Measurements from ENCODE around the gene ADGRE2.
"Not testable (repeated sequence)": the region's sequence is repeated elsewhere in the genome, so short reads cannot be mapped to it uniquely, and the experiment has no call there.

DNA sequence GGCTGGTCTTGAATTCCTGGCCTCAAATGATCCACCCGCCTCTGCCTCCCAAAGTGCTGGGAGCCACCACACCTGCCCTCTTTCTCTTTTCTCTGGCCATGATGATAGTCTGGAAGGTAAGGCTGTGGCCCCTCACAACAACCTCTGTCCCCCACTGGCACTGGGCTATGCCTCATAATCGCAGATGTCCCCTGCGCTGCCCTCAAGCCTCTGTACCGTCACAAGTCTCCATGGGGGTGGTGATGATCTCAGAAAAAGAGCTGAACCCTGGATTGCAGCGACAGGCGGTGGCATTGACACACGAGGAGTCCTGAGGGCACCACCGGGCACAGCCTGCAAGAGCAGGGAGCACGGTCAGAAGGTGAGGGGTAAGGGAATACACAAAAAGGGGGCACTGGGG, 4.6 kb downstream of the ADGRE2 start:
- TF ChIP-seq, protein P1, sequence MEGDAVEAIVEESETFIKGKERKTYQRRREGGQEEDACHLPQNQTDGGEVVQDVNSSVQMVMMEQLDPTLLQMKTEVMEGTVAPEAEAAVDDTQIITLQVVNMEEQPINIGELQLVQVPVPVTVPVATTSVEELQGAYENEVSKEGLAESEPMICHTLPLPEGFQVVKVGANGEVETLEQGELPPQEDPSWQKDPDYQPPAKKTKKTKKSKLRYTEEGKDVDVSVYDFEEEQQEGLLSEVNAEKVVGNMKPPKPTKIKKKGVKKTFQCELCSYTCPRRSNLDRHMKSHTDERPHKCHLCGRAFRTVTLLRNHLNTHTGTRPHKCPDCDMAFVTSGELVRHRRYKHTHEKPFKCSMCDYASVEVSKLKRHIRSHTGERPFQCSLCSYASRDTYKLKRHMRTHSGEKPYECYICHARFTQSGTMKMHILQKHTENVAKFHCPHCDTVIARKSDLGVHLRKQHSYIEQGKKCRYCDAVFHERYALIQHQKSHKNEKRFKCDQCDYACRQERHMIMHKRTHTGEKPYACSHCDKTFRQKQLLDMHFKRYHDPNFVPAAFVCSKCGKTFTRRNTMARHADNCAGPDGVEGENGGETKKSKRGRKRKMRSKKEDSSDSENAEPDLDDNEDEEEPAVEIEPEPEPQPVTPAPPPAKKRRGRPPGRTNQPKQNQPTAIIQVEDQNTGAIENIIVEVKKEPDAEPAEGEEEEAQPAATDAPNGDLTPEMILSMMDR (IDR thresholded peaks at IDR 0.05; ENCODE audit: low read depth, low read length, poor library complexity, severe bottlenecking): not testable (repeated sequence)
- TF ChIP-seq EZH2phosphoT487 (IDR thresholded peaks at IDR 0.05; ENCODE audit: borderline replicate concordance, low read length): not testable (repeated sequence)

All from DOHH2 (cell line).